ENCODE data around the gene CABCOCO1.

CABCOCO1 gene

DNA sequence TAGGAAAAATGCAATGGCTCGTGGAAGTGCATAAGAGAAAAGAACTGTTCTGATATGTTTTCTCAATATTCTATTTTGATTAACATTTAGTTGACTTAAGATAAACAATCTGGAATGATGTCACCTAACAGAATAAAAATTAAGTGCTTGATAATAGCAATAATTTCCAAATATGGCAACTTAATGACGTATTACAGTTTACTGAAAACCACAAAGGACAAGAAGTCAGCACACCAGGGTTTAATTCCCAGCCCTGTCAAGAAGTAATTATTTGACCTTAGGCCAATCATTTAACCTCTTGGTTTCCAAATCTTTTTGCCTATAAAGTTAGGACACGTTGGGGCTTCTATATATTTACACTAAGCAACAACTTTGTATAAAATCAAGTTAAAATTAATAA, 95.7 kb downstream of the CABCOCO1 start:
- ATAC-seq: no peak
- TF ChIP-seq TCF4 (CRISPR knock-in tag; IDR thresholded peaks at IDR 0.05; ENCODE audit: borderline replicate concordance) (no peak), ESRRG (CRISPR knock-in tag; IDR thresholded peaks at IDR 0.05) (no peak), TOX (CRISPR knock-in tag; IDR thresholded peaks at IDR 0.05; ENCODE audit: borderline replicate concordance) (peak; percentile 74; the same call in 1 of the 2 replicates), ZC3H10 (CRISPR knock-in tag; IDR thresholded peaks at IDR 0.05) (peak; percentile 61; the same call in 1 of the 2 replicates), ISL1 (CRISPR knock-in tag; IDR thresholded peaks at IDR 0.05) (peak; percentile 79), BACH2 (CRISPR knock-in tag; IDR thresholded peaks at IDR 0.05; ENCODE audit: borderline replicate concordance) (no peak), CSRNP3 (CRISPR knock-in tag; IDR thresholded peaks at IDR 0.05) (no peak), GLIS3 (CRISPR knock-in tag; IDR thresholded peaks at IDR 0.05) (no peak), OSR1 (CRISPR knock-in tag; IDR thresholded peaks at IDR 0.05) (no peak), ZFP30 (CRISPR knock-in tag; IDR thresholded peaks at IDR 0.05) (no peak), ZNF8 (CRISPR knock-in tag; IDR thresholded peaks at IDR 0.05) (no peak), SNAI2 (CRISPR knock-in tag; IDR thresholded peaks at IDR 0.05) (no peak), ARNTL (CRISPR knock-in tag; IDR thresholded peaks at IDR 0.05; ENCODE audit: borderline replicate concordance, low read depth) (no peak), CSDC2 (CRISPR knock-in tag; IDR thresholded peaks at IDR 0.05) (no peak), PPARA (CRISPR knock-in tag; IDR thresholded peaks at IDR 0.05; ENCODE audit: borderline replicate concordance) (no peak), ZNF70 (CRISPR knock-in tag; IDR thresholded peaks at IDR 0.05) (no peak), RARB (CRISPR knock-in tag; IDR thresholded peaks at IDR 0.05) (no peak), PATZ1 (CRISPR knock-in tag; IDR thresholded peaks at IDR 0.05; ENCODE audit: borderline replicate concordance) (no peak), ZNF565 (CRISPR knock-in tag; conservative IDR thresholded peaks at IDR 0.05; ENCODE audit: low read depth) (no peak), ZFP3 (CRISPR knock-in tag; IDR thresholded peaks at IDR 0.05) (0 out of 2 replicates have a peak, but pooled peaks have one; percentile 55)
- TF ChIP-seq, protein P1, sequence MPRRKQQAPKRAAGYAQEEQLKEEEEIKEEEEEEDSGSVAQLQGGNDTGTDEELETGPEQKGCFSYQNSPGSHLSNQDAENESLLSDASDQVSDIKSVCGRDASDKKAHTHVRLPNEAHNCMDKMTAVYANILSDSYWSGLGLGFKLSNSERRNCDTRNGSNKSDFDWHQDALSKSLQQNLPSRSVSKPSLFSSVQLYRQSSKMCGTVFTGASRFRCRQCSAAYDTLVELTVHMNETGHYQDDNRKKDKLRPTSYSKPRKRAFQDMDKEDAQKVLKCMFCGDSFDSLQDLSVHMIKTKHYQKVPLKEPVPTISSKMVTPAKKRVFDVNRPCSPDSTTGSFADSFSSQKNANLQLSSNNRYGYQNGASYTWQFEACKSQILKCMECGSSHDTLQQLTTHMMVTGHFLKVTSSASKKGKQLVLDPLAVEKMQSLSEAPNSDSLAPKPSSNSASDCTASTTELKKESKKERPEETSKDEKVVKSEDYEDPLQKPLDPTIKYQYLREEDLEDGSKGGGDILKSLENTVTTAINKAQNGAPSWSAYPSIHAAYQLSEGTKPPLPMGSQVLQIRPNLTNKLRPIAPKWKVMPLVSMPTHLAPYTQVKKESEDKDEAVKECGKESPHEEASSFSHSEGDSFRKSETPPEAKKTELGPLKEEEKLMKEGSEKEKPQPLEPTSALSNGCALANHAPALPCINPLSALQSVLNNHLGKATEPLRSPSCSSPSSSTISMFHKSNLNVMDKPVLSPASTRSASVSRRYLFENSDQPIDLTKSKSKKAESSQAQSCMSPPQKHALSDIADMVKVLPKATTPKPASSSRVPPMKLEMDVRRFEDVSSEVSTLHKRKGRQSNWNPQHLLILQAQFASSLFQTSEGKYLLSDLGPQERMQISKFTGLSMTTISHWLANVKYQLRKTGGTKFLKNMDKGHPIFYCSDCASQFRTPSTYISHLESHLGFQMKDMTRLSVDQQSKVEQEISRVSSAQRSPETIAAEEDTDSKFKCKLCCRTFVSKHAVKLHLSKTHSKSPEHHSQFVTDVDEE (CRISPR knock-in tag; IDR thresholded peaks at IDR 0.05): no peak
- TF ChIP-seq, protein P2, sequence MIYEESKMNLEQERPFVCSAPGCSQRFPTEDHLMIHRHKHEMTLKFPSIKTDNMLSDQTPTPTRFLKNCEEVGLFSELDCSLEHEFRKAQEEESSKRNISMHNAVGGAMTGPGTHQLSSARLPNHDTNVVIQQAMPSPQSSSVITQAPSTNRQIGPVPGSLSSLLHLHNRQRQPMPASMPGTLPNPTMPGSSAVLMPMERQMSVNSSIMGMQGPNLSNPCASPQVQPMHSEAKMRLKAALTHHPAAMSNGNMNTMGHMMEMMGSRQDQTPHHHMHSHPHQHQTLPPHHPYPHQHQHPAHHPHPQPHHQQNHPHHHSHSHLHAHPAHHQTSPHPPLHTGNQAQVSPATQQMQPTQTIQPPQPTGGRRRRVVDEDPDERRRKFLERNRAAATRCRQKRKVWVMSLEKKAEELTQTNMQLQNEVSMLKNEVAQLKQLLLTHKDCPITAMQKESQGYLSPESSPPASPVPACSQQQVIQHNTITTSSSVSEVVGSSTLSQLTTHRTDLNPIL (CRISPR knock-in tag; IDR thresholded peaks at IDR 0.05; ENCODE audit: low read depth): peak; percentile 96
- TF ChIP-seq, protein P3, sequence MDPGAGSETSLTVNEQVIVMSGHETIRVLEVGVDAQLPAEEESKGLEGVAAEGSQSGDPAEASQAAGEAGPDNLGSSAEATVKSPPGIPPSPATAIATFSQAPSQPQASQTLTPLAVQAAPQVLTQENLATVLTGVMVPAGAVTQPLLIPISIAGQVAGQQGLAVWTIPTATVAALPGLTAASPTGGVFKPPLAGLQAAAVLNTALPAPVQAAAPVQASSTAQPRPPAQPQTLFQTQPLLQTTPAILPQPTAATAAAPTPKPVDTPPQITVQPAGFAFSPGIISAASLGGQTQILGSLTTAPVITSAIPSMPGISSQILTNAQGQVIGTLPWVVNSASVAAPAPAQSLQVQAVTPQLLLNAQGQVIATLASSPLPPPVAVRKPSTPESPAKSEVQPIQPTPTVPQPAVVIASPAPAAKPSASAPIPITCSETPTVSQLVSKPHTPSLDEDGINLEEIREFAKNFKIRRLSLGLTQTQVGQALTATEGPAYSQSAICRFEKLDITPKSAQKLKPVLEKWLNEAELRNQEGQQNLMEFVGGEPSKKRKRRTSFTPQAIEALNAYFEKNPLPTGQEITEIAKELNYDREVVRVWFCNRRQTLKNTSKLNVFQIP (CRISPR knock-in tag; IDR thresholded peaks at IDR 0.05; ENCODE audit: borderline replicate concordance, low read depth): no peak

DNA sequence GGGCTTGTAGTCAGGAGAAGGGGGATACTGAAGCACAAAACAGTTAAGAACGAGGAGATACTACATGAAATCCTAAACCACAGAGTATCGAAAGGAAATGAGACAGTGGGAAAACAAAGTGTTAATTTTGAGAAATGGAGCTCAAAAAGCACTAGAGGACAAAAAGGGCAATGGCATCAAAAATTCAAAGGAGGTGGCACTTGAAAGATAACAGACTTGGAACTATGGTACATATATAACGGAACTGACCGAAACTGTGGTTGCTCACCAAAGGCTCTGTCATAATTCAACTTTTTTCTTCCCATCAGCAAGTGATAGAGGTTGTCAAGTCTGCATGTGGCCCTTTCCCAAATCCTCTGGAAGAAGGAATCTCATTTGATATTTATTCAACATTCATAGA, 97.0 kb downstream of the CABCOCO1 start:
- TF ChIP-seq OSR1 (CRISPR knock-in tag; IDR thresholded peaks at IDR 0.05): no peak
- TF ChIP-seq GLIS3 (CRISPR knock-in tag; IDR thresholded peaks at IDR 0.05): no peak
- no peak for TF ChIP-seq CSDC2 (CRISPR knock-in tag; IDR thresholded peaks at IDR 0.05)
- no peak for TF ChIP-seq CSRNP3 (CRISPR knock-in tag; IDR thresholded peaks at IDR 0.05)
- TF ChIP-seq BACH2 (CRISPR knock-in tag; IDR thresholded peaks at IDR 0.05; ENCODE audit: borderline replicate concordance): no peak
- TF ChIP-seq PATZ1 (CRISPR knock-in tag; IDR thresholded peaks at IDR 0.05; ENCODE audit: borderline replicate concordance): no peak
- TF ChIP-seq SNAI2 (CRISPR knock-in tag; IDR thresholded peaks at IDR 0.05): no peak
- no peak for ATAC-seq

All from SK-N-SH treated with all-trans-retinoic acid at 6 μM for 48 hours (cell line).